CD4-positive, alpha-beta T cell treated with Interleukin-21 for 1 hour (primary cell): ENCODE data around the gene SLC25A14.
A peak's percentile ranks its signal among the peaks of the same experiment; 100 is the strongest.

Source experiments
- DNase-seq: peaks from one replicate; pipeline ENCODE4 v3.0.0-alpha.2; 2020

The SLC25A14 gene

DNA sequence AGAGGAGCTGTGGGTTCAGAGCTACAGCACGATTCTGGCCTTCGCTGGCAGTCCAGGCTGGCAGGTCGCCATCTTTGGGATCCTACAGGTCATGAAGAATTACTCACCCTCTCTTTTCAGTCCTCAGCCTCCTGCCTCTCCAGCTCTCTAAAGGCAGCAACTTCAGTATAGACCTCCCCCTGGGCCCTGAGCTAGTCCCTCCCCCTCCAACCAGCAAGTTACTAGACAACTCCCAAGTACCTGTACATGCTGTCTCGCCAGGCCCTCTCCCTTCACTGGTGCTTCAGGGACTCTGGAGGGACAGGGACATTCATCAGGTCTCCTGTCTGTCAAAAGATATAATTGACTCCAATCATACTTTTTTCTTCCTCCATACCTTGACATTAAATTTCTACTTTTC, 45.8 kb downstream of the SLC25A14 start, which contains the start of gene GPR119:
Gene GPR119 (minus strand): TSS at position 155 of the 400 bp plus-strand sequence. CDS start 227 bp downstream, outside the sequence.
- no peak for DNase-seq

DNA sequence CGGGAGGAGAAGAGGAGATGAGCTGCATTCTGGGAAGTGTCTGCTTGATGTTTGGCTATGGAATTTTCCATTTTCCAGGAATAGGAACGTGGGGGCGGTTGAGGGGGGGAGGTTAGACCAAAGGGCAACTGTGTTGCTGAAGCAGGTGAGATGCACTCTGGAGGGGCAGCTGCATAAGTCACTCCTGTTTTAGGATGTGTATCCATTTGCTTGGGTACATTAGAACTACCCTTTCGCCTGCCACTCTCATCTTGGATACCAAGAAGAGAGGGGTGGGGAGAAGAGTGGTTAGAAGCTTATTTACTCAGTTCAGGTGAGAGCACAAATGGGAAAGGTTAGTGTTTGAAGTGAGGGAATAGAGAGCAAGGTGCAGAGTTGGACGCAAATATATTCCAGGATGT, 46.7 kb downstream of the SLC25A14 start:
- DNase-seq: no peak

DNA sequence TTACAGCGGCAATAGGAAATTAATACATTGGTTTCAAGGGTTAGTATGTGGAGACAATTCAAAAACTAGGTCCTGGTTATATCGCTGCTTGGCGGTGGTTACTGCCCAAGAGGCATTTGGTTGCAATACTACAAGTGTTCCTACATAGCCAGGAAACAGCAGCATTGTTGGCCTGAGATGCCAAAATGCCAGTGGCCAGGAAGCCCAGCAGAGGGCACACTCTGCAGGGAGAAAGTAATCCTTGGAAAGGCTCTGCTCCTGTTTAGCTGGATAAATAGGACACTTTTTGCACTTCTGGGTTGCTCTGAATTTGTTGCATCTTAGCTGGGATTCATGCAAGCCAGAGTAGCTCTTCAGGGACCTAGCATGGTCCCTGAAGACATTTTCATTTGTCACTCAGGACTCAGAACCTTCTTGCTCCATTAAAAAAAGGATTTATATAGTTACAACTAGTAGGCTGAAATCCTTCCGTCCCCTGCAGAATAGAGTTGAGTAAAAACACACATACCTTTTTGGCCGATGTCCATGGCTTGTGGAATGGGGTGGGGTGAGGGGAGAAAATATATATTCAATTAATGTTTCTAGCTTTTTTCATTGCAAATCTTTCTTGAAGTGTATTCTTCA, 53.8 kb downstream of the SLC25A14 start:
- DNase-seq: no peak

DNA sequence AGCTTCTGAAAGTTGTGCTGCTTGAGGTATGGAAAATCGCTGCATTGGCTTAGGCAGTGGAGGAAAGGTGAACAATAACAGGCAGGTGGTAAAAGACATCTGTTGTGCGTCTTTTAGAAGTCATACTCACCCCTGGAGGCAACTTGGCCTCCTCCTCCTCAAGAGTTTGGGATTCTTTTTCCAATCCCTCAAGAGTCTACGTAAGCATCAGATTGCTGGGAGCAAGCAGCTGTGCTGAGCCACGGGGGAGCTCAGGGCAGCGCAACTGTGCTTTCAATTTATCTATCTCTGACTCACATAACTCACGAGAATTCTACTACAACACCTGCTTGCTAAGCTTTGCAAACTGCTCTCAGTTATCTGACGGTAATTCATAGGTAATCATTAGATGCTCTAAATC, 55.6 kb downstream of the SLC25A14 start:
- DNase-seq: no peak

DNA sequence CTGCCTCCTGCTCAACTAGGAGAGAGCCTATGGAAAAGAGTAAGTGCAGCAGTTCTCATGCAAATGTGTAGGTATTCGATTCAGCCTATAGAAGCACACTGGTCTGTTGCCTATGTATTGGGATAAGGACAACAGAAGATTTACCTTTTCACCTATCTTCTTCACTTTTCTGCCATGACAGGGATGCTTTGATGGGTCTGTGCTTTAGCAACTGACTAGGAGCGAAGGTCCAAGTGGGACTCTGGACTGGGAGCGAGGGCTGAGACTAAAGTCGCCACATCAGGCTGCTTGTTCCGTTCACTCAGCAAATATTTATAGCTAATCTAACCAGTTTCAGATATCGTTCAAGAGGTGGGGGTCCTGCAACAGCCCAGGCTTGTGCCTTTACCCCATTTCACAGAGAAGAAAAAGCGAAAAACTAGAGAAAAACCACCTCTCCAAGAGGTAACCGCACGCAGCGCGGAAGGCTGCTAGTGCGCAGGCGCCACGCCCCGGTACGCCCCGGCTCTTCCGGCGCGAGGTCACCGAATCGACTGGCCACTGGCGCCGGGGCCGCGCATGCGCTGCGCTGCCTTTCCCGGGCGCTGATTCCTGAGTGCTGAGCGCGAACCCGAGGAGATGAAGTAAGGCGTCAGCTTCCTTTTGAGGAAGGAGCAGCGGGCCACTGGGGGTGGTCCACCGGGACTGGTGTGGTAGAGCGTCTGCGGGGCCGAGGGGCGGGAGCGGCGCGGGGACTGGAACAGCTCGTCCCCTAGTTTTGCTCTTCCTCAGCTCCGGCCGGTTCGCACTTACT, 61.9 kb downstream of the SLC25A14 start, which contains the start of gene RBMX2:
Gene RBMX2 (plus strand): TSS at position 573 of the 793 bp plus-strand sequence. CDS start 46 bp downstream, at position 619.
- DNase-seq: peak; percentile 77

DNA sequence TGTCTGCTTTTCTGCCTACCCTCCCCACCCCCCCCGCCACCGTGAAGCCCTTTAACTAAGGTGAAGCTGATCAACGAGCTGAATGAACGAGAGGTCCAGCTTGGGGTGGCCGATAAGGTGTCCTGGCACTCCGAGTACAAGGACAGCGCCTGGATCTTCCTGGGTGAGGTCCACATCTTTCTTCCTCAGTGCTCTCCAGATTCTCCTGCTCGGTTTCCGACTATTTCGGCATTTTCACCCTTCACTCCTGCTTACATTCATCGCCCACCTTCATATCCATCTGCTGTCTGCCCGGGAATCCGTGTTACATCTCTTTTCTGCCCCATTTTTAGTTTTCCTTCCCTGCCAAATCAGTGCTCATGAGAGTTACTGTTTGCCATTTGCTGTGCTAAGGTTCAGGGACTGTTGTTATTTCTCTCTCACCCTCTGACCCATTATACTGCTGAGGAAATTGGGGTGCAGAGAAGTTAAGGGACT, 62.5 kb downstream of the SLC25A14 start:
- DNase-seq: no peak

DNA sequence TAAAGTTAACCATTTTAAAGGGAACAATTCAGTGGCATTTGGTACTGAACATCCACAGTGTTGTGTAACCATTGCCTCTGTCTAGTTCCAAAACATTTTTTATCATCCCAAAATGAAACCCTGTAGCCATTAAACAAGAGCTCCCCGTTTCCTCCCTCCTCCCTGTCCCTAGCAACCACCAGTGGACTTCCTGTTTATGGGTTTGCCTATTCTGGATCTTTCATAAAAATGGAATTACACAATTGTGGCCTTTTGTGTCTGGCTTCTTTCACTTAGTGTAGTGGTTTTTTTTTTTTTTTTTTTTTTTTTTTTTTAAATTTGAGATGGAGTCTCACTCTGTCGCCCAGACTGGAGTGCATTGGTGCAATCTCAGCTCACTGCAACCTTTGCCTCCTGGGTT, 73.7 kb downstream of the SLC25A14 start:
- no peak for DNase-seq

DNA sequence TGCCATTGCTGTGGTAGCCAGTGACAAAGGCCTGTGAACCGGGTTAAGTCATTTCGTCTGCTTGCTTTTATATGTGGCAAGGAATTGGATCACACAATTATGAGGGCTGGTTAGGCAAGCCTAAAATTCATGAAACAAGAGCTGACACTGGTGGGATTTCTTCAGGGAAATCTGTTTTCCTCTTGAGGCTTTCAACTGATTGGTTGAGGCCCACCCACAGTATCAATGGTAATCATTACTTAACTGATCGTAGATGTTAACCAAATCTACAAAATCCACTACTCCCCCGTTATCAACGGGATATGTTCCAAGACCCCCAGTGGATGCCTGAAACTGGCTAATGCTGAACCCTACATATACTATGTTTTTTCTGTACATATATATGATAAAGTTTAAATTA, 75.1 kb downstream of the SLC25A14 start:
- no peak for DNase-seq

DNA sequence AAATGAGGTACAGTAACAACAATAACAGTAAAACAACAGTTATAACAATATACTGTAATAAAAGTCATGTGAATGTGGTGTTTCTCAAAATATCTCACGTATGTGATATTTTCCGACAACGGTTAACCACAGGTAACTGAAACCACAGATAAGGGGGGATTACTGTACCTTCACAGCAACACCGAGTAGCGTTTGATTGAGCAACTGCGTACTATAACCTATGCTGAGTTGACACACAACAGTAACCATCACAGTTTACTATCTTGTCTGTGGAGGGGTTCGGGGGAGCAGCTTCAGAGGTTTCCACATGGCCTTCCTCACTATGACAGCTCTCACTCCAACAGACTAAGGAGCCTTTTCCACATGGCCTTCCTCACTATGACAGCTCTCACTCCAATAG, 75.5 kb downstream of the SLC25A14 start:
- DNase-seq: no peak

DNA sequence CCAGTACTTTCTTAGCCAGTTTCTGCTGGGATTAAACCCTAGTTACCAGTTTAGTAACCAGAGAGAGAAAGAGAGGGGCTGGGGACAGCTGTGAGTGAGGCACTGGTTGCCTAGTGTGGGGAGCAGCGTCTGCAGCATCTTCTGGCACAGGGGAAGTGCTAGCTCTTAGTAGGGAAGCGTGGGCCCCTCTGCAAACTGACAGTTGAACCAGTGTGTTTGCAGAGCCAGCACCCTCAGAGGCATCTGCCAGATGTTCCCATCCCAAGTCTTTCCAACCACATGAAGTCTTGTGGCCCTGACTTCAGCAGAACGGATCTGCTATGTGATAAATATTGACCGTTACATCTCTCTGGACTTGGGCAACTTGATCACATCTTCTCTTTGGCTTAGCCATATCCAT, 77.1 kb downstream of the SLC25A14 start:
- no peak for DNase-seq

DNA sequence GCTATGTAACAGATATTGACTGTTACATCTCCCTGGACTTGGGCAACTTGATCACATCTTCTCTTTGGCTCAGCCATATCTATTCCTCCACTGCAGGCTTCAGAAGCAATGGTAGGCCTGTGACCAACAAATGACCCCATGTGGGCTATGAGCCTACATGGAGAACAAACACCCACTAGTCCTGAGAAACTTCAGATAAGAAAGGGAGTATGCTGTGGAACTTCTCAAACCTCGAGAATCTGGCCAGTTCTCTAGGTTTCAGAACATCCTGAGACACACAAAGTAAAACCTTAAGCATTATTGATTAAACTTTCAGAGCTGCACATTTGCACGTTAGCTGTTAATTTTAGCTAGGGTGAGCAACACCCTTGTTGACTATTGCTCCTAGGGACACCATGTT, 78.3 kb downstream of the SLC25A14 start:
- no peak for DNase-seq

DNA sequence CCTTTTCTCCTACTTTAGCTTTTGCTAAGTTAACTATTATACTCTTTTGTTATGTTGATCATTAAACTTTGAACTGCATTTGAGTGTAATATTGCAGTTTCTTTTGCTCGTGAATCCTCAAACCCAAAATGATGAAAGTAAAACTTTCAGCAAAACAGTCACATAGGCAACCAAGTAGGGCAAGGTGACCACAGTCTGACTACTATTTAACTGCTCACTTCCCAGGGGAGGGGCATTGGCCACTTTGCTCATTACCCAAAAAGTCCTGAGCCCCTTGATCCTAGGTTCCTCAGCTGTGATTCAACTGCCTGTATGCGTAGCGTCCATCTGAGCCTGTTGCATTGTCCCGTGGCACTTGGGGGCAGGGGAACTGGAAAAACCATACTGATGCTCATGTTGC, 79.0 kb downstream of the SLC25A14 start:
- DNase-seq: no peak

DNA sequence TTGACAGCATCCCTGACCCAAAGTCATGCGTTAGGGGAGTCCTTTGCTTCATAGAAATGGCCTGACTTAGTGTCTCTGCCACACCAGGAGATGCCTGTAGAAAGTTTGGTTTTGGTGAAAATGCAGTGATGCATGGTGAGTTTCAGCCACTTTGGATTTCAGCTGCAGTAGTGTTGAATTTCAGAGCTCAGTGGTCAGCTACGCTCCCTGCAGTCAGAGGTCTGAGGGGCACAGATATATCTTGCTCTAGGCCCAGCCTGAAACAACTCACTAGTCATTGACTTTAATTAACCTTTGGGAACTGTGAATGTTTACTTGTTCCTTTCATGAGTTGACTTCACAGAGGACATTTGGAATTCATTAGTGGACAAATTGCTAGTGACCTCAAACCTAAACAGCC, 79.5 kb downstream of the SLC25A14 start:
- no peak for DNase-seq
